GM19467 (cell line): Measurements from ENCODE around the gene ACER2.
A peak's percentile ranks its signal among the peaks of the same experiment; 100 is the strongest.
"Not testable (repeated sequence)": the region's sequence is repeated elsewhere in the genome, so short reads cannot be mapped to it uniquely, and the experiment has no call there.

Experiments used
- ATAC-seq: cut with Tn5 transposase; IDR thresholded peaks from one replicate; pipeline ENCODE4 v1.9.1; 2021; ENCODE audit warnings: mild to moderate bottlenecking, moderate library complexity; ENCODE audit not compliant: unreplicated experiment

The ACER2 gene

DNA sequence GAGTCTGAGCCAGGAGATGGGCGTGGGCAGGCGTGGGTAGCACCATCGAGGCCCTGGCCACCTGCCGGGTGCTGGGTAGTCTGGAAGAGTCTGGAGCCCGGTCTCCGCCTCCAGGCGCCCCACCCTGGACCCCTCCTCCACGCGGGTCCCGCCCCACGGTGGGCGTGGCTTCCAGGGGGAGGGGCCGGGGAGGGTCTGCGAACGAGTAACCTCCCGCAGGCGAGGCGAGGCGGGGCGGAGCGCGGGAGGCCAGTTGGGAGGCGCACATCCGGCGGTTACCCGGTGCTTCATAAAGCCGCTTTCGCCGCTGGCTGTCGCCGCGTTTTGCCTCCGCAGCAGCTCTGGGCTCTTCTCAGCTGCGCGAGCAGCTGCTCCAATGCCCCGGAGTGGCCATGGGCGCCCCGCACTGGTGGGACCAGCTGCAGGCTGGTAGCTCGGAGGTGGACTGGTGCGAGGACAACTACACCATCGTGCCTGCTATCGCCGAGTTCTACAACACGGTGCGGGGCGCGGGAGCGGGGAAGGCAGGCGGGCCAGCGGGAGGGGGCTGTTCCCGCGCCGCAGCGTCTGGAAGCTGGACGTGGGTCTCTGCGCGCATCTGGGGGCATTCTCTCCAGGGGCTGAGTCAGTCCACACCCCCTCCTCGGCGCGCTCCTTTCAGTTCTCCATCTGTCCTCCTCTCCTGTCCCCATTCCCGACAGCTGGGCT is at the start of gene ACER2:
TSS of gene ACER2 (plus strand) at position 317 of the 708 bp plus-strand sequence. CDS start at position 393, 76 bp downstream.
- peak; percentile 95 for ATAC-seq

DNA sequence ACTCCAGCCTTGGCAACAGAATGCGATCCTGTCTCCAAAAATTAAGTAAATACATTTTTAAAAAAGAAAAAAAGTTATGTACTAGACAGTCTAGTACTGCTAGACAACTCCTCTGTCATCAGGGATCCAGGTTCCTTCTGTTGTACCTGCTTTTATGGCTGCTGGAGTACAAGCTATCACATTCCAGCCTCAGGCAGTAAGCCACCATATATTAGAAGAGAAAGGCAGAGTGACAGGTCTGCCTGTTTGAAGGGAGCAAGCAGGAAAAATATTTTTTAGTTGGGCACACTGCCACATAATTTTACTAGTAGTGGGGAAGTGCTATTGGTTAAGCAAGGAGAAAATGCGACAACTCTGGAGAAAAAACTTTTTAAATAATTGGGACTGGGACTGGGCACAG is 39.7 kb upstream of the ACER2 start:
- no peak for ATAC-seq

DNA sequence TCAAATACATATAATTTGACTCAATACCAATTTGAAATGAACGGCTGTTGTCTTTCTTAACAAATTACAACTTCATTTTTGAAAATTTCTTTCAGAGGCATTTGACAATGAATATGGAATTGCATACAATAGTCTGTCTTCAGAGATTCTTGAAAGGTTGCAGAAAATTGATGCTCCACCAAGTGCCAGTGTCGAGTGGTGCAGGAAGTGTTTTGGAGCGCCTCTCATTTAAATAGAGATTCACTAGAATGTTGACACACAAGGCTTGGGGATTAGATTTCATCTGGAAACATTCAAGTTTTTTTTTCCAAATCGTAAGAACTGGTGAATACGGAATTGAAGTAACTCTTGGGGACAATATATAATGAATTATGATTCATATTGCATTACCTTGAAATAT is 36.9 kb upstream of the ACER2 start:
- ATAC-seq, result no peak

DNA sequence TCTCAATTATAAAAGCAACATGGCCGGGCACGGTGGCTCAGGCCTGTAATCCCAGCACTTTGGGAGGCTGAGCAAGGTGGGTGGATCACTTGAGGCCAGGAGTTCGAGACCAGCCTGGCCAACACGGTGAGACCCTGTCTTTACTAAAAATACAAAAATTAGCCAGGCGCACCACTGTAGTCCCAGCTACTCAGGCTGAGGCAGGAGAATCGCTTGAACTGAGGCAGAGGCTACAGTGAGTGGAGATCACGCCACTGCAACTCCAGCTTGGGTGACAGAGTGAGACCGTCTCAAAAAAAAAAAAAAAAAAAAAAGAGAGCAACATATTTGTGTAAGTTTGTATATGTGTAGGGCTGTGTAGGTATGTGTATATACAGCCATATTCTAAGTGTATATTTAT is 36.2 kb upstream of the ACER2 start:
- no peak for ATAC-seq

DNA sequence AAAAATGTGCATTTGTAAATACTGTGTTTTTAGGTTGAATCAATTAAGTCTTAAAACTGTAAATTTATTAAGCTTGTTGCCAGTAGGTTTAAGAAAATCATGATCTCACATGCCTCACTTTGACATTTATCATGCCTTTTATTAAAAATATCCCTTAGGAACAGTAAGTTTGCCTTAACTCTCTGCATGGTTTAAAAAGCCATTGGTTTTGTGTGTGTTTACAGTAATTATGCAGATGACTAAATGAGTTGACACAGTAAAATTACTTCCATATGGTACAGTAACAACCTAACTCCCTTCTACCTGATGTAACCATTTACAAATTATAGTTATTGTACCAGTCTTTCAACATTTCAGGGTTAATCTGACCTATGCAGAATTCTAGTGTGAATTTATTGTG is 35.3 kb upstream of the ACER2 start:
- no peak for ATAC-seq

DNA sequence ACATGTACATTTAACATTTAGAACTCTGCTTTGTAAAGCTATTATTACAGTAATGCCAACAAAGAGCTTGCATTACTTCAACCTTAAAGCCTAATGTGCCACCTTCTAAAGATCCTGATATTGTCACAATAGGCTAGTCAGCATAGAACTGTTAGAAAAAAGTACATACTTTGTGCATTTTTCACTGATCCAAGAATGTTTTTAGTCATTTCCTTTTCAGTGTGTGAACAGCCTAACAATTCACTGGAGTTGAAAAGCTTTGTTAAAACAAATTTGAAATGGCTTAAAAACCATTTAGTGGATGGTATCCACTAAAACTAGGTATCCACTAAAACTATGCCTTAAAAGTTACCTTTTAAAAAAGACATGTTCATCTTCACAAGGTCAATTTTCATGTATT is 33.3 kb upstream of the ACER2 start:
- ATAC-seq, result no peak

DNA sequence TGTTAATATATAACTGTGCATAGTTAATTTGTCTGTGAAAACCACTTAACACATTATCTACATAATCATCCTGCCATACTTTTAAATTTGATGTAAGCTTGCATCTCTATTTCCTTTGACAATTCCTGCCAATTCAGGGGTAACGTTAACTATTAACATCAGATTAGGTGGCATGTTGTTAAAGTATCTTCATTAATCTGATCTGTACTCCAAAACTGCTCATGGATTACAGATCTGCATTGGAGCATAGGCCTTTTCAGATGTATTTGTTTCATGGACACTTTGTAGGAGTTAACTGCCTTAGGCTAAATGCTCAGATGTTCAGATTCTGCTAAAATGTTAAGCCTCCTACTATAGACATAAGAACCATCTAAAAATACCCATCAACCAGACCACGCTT is 31.9 kb upstream of the ACER2 start:
- no peak for ATAC-seq

DNA sequence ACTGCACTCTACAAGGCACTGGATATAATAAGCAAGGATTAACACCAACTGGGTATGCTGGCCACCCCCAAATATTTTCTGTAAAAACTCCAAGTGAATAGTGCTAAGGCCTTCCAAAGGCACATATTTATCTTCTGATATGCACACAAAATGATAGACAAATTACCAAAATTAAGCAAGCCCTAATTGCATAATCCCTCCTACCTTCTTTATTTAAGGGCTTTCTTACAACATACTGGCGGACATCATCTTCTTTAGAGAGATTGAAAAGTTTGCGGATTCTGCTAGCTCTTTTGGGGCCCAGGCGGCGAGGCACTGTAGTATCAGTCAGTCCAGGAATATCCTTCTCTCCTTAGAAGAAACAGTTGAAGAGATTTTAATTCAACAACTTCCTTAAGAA is 30.6 kb upstream of the ACER2 start:
- ATAC-seq, result no peak

DNA sequence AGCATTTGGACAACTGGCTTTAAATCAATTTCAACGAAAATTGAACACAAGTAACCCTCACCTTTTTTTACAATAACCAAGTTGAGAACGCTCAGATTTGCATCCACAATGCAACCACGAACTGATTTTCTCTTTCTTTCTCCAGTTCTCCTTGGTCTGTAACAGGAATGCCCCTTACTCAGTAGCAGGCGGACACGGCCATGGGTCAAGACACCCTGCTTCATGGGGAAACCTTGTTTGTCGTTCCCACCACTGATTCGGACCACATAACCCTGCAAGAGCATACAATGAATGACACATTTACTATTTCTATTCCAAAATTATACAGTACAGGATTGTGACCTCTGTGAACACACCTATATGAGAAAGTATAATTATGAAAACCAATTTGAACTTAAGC is 30.2 kb upstream of the ACER2 start:
- ATAC-seq, result no peak

DNA sequence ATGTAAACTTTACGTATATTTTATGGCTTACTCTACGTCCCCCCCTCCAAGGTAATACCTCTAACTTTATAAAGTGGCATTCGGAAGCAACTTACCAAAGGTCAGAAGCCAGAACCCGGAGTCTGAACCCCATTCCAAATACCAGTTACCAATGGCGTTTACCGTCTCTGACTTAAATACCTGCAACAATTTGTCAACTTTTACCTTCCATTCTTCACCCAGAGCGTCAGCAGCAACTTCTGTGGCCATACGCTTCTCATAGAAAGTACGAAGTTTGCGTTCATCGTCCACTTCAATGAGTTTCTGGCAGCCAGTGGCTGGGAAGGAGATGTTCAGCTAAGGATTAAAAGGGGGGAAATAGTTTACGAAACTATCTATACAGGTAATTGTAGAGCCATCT is 29.5 kb upstream of the ACER2 start:
- ATAC-seq, result no peak

DNA sequence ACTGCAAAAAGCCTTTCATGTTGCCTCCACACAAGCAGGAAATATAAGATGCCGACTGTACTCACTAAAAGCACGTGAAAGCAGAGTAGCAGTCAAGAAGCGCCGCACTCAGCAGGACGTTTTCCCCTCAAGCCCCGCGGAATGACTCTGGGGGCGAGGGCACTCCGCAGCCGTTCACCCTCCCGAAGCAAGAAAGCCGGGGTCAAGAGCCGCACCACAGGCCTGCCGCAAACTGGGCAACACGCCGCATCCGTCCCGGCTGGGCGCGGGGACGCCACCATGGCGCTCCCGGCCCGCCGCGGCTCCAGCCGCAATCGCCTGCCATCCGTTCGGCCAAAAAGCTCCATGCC is 29.1 kb upstream of the ACER2 start:
- ATAC-seq, result peak; percentile 34

DNA sequence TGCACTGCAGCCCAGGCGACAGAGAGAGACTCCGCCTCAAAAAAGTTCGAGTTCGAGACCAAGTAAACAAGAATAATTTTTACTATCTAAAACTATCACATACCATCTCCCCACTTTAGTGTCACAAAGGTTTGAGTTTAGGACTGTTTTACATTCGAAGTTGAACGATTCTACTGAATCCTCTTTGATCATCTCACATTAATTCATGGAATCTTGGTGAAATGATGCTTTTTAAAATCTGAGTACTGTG is 28.1 kb upstream of the ACER2 start:
- ATAC-seq, result no peak

DNA sequence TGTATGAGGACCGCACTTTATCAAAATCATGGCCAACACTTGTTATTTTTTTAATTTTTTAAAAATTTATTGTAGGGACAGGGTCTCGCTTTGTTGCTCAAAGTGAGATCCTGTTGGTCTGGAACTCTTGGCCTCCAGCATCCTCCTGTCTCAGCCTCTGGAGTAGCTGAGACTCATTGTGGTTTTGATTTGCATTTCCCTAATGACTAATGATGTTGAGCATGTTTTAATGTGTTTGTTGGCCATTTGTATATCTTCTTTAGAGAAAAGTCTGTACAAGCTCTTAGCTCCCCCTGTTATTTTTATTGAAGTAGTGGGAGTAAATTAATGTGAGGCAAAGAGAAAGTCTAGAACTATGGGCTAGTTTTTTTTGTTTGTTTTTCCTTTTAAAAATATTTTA is 27.2 kb upstream of the ACER2 start:
- no peak for ATAC-seq

DNA sequence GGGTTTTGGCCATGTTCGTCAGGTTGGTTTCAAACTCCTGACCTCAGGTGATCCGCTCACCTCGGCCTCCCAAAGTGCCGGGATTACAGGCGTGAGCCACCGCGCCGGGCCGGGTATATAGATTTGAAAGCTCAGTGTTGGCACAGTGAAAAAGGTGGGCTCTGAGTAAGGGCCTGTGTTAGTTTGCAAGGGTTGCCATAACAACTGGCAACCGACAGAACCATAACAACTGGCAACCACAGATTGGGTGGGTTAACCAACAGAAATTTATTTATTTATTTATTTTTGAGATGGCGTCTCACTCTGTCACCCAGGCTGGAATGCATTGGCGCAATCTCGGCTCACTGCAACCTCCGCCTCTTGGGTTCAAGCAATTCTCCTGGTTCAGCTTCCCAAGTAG is 23.6 kb upstream of the ACER2 start:
- not testable (repeated sequence) for ATAC-seq

DNA sequence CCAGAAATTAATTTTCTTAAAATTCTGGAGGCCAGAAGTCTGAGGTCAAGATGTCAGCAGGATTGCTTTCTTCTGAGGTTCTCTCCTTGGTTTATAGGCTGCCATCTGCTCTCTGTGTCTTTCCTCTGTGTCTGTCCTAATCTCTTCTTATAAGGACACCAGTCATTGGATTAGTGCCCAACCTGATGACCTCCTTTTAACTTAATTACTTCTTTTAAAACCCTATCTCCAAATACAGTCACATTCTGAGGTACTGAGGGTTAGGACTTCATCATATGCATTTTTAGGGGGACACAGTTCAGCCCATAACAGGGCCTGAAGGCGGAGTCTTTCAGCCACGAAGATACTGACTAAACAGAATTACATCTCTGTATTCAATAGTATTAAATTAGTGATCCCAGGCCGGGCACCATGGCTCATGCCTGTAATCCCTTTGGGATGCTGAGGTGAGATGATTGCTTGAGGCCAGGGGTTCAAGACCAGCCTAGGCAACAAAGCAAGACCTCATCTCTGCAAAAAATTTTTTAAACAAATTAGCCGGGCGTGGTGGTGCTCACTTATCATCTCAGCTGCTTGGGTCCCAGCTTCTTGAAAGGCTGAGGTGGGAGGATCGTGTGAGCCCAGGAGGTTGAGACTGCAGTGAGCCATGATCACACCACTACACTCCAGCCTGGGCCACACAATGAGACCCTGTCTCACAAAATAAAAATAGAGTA is 22.9 kb upstream of the ACER2 start:
- ATAC-seq, result no peak

DNA sequence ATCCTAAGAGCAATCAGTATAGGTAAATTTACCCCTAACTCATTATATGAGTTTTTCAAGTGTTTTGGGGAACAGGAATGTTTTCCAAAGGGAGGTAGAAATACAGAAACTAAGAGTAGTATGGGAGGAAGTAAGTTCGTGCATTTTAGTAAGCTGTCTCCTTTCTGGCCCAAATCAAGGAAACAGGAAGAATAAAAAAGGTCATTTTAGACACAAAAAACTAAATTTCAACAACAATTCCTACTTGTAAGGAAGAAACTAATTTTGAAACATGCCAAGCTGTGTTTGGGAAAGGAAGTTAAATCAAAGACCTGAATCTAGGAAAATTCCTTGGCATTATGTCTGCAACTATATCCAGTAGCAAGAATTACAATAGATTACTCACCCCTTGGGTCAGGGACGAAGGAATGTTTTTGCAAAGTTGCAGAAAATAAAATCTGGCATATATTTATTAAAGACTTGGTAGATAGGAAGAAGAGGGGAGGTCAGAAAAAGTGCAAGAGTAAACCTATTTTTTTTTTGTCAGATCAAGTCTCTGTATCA is 22.2 kb upstream of the ACER2 start:
- ATAC-seq, result no peak

DNA sequence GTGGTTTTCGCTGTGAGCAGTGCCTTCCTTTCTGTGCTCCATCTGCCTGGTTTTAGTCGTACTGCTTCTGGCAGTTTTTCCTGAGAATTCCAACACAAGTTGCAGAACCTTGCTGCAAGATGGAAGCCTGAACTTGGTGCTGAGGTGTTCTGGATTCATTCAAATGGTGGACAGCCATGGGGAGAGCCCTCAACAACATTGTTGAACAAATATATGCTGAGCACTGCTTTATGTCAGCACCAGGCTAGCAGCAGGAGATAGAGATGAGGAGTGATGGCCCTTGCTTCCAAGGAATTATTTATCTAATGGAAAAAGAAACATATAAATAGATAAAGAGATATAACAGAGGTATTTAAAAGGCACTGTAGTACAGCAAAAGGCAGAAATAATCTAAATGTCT is 21.5 kb upstream of the ACER2 start:
- no peak for ATAC-seq

DNA sequence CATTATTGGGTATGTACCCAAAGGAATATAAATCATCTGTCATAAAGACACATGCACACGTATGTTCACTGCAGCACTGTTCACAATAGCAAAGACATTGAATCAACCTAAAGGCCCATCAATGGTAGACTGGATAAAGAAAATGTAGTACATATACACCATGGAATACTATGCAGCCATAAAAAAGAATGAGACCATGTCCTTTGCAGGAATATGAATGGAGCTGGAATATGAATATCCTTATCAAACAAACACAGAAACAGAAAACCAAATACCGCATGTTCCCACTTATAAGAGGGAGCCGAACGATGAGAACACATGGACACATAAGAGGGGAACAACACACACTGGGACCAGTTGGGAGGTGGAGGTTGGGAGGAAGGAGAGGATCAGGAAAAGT is 19.3 kb upstream of the ACER2 start:
- ATAC-seq, result not testable (repeated sequence)

DNA sequence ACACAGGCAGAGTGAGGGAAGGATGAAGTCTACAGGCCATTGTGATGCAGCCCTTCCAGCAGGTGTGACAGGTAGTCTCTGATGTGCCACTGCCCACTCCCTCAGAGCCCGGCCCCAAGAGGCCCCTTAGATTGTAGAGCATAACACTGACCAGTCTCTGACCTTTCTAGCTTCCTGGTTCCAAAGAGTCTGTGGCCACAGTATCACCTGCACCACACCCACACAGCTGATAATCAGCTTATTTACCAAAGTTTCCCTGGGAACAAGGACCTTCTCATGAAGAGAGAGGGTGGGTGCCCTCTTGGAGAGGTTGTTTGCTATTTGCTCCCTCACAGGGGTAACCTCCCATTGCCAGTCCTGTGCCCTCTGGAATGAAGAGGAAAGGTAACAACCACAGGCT is 11.0 kb upstream of the ACER2 start:
- ATAC-seq, result no peak

DNA sequence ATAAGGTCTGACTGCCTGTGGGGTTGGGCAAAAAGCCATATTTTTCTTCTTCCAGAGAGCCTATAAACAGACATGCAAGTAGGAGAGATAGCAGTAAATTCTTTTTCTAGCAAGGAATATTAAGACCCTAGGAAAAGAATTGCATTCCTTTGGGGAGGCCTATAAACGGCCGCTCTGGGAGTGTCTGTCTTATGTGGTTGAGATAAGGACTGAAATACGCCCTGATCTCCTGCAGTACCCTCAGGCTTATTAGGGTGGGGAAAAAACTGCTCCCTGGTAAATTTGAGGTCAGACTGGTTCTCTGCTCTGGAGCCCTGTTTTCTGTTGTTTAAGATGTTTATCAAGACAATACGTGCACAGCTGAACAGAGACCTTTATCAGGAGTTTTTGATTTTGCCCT is 5.6 kb upstream of the ACER2 start:
- ATAC-seq, result not testable (repeated sequence)

DNA sequence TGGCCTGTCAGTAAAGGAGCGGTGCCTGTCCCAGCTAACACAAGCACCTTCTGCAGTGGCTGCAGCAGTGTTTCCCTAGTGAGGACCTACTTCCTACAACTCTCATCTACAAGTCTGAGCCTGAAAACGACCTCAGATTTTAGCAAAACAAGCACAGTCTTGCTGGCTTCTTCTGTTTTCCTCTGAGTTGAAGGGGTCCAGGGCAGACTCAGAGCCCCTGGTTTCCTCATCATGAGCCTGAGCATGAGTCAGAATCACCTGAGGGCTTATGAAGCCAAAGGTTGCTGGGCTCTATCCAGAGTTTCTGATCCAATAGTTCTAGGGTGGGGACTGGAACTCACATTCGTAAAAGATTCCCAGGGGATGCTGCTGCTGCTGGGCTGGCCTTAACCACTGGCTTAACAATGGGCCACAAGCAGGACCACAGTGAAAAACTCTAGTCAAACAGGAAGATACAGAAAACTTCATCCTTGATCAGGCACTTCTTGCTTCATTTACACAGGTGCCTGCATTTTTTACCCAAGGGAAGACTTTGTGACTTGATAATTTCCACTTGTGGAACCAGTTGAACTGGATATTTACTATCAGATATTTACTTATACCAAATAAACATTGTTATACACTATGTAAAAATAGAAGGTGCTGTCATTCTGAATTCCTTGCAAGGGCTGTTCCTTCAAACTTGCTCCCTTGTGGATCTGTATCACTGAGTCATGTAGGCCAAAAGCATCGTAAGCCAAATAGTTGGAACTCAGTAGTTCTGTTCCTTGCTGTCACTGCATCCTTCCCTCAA is 4.3 kb upstream of the ACER2 start:
- no peak for ATAC-seq

DNA sequence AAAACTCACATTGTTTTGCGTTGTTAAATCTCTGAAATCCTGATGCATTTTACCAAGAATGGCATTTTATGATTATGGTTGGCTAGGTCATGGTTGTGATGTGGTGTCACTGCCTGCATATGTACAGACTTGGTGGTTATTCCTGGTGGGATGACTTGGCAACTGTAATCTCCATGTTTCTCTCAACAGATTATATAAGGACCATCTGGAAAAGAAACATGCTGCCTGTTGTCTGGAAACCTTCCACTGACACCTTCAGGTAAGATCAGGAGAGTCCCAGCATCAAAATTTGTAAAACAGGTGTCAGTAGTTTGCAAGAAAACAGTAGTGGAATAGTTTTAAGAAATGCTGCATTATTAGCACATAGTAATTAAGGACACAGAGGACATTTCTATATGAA is 3.0 kb upstream of the ACER2 start:
- no peak for ATAC-seq
